Activated T-helper 1 cell treated with Interleukin-2 at 50 U/mL for 16 hours (primary cell): ENCODE data around the gene F2R.
"Not testable (repeated sequence)": the region's sequence is repeated elsewhere in the genome, so short reads cannot be mapped to it uniquely, and the experiment has no call there.

Experiments
- DNase-seq: peaks from one replicate; pipeline ENCODE4 v3.0.0-alpha.2; 2020; ENCODE audit warnings: low read depth

Gene F2R

DNA sequence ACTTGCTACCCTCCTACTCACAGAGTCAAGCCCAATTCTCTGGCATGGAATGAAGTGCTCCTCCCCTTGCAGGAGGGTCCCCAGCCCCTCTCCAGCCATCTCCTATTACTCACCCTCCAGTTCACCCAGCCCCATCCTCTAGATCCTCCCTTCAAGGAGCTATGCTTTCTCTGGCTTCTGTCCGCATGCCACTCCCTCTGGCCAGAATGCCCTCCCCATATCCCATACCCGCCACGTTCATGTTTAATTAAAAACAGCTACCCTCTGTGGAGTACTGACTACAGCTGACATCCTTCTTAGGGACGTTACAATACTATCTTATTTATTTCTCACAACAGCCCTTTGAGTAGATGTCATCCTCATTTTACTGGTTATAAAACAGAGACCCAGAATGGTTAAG is 3.0 kb downstream of the F2R start:
- no peak for DNase-seq

DNA sequence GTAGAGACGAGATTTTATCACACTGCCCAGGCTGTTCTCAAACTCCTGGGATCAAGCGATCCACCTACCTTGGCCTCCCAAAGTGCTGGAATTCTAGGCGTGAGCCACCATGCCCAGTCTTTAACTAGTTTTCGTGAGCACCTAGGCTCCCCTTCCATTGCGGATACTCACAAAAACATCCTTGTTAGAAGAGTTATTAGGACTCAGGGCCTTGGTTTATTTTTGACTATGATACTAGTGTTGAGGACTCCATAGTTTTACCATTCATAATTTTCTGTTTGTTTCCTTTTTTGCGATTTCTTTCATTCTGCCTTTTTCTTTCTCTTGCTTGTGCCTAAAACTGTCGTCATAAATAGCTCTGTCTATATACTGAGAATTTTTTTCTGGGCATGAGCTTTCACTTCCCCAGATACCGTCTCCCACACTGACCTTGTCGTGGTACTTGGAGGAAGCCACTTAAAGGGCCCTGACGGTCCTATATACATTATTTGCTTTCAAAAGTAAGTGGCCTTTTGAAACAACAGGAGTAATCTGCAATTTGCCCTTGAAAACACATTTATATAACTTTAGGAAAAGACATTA is 5.2 kb downstream of the F2R start:
- no peak for DNase-seq

DNA sequence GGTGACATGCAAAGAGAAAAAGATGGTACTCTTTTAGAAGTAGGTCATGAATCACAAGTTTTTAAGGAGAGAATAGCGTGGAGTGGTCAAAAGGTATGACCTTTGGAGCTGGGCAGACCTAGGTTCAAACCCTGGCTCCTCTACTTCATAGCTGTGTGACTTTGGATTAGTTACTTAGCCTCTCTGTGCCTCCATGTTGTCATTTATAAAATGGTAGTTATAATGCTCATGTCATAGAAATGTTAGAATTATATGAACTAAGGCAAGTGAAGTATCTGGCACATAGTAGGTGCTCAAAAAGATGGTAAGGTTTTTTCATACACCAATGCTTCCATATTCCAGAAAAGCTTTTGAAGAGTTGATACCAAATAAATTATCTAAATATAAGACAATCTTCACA is 7.3 kb downstream of the F2R start:
- DNase-seq = no peak

DNA sequence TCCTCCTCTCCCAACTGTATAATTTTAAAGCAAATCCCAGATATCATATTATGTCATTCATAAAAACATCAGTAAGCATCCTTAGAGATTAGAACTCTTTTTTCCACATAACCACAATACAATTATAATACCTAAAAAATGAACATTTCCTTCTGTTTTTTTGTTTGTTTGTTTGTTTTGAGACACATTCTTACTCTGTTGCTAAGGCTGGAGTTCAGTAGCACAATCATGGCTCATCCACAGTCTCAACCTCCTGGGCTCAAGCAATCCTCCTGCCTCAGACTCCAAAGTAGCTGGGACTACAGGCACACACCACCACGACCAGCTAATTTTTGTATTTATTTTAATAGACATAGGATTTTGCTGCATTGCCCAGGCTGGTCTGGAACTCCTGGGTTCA is 8.0 kb downstream of the F2R start:
- no peak for DNase-seq

DNA sequence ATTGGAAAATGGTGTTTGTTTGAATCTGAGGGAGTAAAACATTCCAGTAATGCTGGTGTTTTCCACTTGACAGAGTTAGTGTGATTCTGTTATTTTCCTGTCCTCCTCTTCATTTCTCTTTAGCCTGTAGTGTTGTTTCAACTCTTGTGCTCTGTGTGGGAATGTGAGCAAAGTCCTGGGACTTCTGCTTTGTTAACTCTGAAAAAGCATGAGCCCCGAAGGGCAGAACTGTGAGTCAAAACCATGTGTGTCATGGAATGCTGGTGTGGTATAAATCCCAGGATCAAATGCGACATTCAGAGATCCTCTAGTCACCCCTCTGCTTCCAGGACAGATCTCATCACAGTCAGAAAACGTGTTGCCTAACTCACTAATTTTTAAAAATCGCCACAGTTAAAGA is 8.9 kb downstream of the F2R start:
- DNase-seq = no peak

DNA sequence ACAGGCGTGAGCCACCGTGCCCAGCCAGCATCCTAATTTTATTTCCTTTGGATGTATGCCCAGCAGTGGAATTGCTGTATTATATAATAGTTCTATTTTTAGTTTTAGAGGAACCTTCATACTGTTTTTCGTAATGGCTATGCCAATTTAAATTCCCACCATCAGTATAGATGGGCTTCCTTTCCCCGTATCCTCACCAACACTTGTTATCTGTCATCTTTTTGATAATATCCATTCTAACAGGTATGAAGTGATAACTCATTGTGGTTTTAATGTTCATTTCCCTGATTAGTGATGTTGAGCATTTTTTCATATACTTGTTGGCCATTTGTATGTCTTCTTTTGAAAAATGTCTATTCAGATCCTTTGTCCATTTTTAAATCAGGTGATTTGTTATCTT is 13.0 kb downstream of the F2R start:
- no peak for DNase-seq

DNA sequence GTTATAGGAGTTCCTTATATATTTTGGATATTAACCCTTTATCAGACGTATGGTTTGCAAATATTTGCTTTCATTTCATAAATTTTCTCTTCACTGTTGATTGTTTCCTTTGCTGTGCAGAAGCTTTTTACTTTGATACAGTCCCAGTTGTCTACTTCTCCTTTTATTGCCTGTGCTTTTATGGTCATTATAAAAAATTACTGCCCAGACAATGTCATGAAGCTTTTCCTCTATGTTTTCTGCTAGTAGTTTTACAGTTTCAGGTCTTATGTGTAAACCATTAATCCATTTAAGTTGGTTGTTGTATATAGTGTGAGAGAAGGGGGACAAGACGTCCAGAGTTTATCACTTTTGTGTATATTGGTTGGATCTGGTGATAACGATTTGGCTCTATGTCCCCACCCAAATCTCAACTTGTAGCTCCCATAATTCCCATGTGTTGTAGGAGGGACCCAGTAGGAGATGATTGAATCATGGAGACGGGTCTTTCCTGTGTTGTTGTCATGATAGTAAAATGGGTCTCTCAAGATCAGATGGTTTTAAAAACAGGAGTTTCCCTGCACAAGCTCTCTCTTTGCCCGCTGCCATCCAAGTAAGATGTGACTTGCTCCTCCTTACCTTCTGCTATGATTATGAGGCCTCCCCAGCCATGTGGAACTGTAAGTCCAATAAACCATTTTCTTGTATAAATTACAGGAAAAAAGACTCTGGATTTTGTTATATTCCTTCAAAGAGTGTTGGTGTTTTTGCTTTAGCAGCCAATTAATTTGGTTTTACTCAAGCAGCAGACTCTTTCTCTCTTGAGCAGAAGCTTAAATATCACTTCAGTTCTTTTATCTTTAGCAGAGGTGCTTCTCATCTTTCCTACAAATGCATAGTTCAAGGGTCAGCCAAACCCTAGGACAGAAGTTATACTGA is 13.7 kb downstream of the F2R start:
- DNase-seq = no peak

DNA sequence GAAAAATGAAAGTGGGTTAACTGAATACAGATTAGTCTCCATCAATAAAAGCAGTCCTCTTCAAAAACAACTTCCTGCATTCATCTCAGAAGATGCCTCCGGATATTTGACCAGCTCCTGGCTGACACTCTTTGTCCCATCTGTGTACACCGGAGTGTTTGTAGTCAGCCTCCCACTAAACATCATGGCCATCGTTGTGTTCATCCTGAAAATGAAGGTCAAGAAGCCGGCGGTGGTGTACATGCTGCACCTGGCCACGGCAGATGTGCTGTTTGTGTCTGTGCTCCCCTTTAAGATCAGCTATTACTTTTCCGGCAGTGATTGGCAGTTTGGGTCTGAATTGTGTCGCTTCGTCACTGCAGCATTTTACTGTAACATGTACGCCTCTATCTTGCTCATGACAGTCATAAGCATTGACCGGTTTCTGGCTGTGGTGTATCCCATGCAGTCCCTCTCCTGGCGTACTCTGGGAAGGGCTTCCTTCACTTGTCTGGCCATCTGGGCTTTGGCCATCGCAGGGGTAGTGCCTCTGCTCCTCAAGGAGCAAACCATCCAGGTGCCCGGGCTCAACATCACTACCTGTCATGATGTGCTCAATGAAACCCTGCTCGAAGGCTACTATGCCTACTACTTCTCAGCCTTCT is 16.6 kb downstream of the F2R start:
- no peak for DNase-seq

DNA sequence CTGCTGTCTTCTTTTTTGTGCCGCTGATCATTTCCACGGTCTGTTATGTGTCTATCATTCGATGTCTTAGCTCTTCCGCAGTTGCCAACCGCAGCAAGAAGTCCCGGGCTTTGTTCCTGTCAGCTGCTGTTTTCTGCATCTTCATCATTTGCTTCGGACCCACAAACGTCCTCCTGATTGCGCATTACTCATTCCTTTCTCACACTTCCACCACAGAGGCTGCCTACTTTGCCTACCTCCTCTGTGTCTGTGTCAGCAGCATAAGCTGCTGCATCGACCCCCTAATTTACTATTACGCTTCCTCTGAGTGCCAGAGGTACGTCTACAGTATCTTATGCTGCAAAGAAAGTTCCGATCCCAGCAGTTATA is 17.1 kb downstream of the F2R start:
- peak; percentile 54 for DNase-seq

DNA sequence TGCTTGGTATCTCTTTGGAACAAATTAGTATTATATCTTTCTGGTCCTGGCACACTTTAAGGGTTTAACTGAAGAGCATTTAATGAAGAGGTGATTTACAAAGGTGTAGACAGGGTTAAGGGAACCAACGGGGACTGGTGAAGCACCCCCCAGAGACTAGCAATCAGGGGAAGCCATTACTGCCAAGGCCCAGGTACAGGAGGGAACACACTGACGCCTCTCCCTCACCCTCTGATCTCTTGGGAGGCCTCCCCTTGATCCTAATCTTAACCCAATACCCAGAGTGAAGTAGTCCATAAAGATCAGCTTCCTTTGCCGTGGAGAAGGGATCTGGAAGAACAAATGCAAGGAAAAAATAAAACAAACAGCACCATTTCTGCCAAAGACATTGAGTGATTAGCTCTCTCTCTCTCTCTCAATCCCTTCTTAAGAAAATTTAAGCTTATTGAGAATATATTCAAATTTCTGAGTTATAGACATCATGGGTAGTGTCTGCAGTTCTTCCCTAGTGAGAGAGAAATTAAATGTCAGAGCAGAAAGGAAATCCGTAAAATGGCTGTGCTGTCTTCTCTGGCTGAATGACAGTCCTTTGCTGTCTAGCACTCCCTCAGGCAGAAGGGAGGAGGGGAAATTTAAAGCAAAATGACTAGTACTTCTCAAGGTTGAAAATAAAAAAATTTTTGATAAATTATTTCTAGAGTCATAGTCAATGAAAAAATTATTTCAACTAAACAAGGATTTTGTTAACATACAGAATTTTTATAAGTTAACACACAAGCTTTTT is 20.0 kb downstream of the F2R start:
- DNase-seq = no peak

DNA sequence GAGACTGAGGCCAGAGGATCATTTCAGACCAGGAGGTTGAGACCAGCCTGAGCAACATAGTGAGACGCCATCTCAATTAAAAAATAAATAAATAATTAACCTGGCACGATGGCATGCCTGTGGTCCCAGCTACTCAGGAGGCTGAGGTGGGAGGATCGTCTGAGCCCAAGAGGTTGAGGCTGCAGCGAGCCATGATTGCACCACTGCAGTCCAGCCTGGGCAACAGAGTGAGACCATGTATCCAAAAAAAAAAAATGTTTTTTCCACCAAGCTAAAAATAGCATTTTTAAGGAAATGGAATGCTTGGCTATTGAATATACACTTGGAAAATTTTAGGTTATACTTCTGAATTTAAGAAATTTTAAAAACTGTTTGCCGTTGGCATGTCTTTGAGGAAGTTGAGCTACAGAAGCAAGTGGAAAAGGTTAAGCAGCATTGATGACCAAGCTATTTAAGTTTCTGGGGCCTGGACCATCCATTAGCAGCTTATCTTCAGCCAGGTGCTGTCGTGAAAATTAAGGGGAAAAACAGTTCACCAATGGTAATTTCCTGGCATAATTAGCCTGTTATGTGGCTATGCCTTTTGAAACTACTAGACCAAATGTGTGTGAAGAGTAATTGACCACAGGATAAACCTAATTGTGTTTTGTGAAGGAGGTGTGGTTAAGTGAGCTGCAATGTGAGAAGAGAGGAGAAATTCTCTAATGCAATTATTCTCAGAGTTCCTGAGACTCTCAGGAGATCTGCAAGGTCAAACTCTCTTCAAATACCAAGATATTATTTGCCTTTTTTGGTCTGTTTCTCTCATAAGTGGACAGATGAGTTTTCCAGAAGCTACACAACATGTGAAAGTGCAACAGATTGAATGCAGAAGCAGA is 21.0 kb downstream of the F2R start:
- no peak for DNase-seq

DNA sequence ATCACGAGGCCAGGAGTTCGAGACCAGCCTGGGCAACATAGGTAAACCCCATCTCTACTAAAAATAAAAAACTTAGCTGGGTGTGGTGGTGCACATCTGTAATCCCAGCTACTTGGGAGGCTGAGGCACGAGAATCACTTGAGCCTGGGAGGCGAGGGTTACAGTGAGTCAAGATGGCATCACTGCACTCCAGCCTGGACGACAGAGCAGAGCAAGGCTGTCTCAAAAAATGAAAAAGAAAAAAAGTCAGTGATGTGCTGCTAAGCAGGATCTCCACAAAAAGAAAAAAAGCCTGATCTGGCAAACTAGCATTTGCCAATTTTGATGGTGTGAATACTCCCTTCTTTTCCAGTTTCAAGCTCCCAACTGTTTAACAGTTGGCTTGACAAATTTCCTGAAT is 21.9 kb downstream of the F2R start:
- DNase-seq = no peak

DNA sequence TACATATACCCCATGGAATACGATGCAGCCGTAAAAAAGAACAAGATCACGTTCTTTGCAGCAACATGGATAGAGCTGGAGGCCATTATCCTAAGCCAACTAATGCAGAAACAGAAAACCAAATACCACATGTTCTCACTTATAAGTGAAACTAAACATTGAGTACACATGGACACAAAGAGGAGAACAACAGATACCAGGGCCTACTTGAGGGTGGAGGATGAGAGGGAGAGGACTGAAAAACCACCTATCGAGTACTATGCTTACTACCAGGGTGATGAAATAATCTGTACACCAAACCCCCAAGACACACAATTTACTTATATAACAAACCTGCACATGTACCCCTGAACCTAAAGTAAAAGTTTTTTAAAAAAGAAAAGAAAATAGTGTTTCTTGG is 25.6 kb downstream of the F2R start:
- DNase-seq = not testable (repeated sequence)

DNA sequence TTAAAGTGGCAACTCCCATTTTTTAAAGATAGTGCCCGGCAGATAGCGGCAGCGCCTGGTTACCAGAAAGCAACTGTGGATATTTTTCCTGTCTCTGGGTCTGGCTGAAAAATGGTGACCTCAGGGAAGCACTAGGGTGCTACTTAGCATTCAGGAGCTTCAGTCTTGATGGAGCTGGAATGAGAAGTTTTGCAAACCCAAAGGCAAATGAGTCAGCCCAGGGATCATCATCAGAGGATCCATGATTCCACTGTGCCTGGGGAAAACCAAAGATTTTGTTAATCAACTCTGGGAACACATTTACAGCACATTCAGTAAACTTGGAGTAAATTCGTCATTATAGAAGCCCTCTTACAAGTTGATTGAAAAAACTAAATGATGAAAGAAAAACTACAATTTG is 26.7 kb downstream of the F2R start:
- DNase-seq = no peak

DNA sequence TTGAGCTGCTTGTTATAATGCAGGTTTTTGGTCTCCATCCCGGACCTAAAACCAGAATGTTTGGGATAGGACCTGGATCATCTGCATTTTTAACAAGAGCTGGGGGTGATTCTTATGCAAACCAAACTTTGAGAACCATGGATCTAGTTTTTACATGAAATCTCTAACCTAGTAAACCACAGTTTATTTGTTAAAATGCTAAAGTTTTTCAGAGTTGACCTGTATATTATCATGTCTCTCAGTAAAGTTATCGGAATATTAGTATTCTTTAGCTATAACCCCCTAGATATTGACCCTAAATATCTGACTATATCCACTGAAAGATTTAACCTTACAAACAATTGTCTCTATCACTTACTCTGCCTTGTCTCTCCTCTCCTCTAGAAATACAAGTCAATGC is 28.7 kb downstream of the F2R start:
- DNase-seq = no peak

DNA sequence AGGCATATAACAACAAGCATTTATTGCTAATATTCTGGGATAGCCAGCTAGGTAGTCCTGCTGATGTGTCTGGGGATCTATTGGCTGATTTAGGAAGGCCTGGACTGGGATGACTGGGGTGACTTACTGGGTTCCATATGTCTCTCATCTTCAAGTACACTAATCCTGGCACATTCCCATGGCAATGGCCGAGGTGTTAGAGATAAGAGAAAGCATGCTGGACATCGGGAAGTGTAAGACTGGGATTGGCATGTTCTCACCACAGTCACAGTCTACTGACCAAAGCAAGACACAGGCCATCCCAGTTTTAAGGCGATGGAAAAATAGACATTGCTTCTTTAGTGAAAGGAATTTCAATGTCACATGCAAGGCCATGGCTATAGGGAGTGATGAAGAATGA is 29.7 kb downstream of the F2R start:
- DNase-seq = no peak

DNA sequence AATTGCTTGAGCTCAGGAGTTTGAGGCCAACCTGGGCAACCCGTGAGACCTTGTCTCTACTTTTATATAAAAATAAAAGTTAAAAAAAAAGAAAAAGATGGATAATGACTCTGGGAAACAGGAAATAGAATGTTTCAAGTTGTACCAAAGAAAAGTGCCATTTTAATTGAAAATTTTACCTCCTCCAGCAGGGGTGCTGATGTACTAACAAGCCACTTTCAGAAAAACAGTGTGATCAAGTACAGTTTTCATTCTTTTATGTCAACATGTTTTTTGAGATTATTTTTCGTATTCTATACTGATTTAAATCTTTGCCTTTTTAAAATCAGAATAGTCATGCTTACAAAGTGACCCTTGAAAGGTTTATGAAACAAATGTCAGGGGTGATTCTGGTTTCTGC is 30.8 kb downstream of the F2R start:
- DNase-seq = no peak

DNA sequence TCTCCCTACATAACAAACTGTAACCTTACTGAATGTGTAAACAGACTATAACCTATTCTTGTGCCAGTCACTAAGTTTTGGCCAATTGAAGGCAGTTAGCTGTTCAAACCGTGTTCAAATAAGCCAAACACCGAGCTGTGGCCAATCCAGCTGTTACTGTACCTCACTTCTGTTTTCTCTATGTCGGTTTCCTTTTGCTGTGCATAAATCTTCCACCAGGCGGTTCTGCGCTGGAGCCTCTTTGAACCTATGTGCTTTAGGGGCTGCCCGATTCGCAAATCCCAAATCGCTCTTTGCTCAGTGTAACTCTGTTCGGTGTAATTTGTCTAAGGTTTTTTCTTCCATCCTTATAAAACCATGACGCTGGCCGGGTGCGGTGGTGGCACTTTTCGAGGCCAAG is 31.8 kb downstream of the F2R start:
- no peak for DNase-seq

DNA sequence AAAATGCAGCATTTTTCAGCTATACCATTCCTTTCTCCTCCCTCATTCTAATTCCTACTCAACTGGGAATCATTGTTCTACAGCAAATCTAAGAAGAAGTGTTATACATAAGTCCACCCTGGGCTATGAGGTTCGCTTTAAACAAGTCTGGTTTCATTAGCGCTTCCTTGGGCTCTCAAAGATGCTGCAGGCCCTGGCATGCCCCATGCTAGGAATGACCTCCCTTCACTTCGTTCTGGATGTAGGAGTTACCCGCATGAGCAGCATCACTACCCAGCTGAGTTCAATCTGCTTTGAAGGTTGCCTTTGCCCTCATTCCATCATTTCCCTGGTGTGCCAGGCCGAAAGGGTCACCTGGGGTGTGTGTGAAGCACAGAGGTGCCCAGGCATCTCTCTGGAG is 35.4 kb downstream of the F2R start:
- no peak for DNase-seq

DNA sequence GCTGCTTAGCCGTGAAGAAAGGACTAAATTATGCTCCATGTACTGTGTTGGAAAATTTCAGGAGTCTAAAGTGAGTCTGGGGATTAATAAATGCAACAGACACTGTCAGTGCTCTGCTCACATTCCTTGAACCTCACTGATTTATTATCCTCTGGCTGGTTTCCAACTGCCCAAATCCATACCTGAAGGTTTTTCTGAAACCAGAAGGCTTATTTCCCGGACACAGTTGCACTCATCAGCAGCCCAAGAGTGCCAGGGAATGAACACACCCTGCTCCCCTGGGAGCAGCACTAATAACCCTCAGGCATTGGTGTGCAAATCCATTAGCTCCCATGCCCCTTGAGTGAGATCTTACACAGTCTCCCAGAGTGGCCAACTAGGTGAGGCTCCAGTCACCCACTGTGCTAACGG is 38.7 kb downstream of the F2R start:
- no peak for DNase-seq

DNA sequence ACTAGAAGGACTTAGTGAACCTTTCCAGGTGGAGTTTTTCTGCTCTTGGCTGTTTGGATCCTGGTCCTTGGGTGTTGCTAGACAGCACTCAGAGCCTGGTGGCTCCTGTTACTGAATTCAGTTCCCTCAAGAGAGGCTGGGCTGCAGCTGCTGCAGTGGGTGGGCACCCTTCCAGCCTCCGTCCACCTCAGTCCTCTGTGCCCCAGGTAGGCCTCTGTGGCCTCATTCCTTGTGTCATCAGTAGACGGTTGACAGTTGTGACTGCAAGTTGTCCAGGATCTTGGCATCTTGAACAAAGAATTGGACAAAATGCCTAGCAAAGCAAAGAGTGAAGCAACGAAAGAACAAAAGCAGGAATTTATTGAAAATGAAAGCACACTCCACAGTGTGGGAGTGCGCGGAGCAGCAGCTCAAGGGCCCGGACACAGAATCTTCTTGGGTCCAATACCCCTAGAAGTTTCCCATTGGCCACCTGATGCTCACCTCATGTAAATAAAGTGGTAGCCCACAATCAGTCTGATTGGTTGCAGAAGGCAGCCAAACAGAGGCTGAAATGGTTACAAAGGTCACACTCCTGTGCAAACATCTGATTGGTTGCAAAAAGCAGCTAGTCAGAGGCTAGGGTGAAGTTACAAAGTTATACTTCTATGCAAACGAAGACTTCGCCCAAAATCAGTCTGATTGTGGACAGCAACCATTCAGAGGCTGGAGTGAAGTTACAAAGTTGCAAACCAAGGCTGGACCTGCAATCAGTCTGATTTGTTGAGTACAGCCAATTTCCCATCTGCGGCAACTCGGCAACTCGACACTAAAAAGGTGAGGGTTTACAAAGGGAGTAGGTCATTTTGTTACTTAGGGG is 40.1 kb downstream of the F2R start:
- DNase-seq = no peak
